K562 (cell line): Measurements from ENCODE around the gene NUDT22. TPM values are rescaled to one million over a fixed set of nuclear protein-coding genes. Genes with fewer than 3 reads are reported as not detected.

Source experiments
- DACH1 ChIP-seq: fragments of 450-650 bp; IDR thresholded peaks from 2 replicates; pipeline ENCODE4 v1.6.1; 2018; ENCODE audit not compliant: partially characterized antibody
- FOXA3 ChIP-seq, 2 experiments: fragments of 450-650 bp in 1 of 2; sonication (generic) in 1 of 2; formaldehyde crosslinking; IDR thresholded peaks in 1 of 2; conservative IDR thresholded peaks in 1 of 2; 2 replicates each; pipeline versions ENCODE4 v1.4.0 to v1.8.0; 2020 to 2022; ENCODE audit warnings: mild to moderate bottlenecking in 2 of 2, missing genetic modification reagents in 1 of 2
- MCM2 ChIP-seq: fragments of 450-650 bp; IDR thresholded peaks from 2 replicates; pipeline ENCODE4 v1.6.1; 2017; ENCODE audit warnings: low read depth, mild to moderate bottlenecking
- MTF1 ChIP-seq: fragments of 250-450 bp; sonication (Bioruptor Pico); IDR thresholded peaks from 2 replicates; pipeline ENCODE4 v1.9.0; 2021; ENCODE audit warnings: moderate library complexity, mild to moderate bottlenecking, inconsistent platforms, borderline replicate concordance
- SP2 ChIP-seq: IDR thresholded peaks from 2 replicates; pipeline ENCODE4 v1.6.1; 2011; ENCODE audit warnings: mild to moderate bottlenecking, low read depth, low read length, moderate library complexity; ENCODE audit not compliant: poor library complexity, severe bottlenecking; ENCODE audit errors: extremely low read depth
- YBX1 ChIP-seq: fragments of 450-650 bp; IDR thresholded peaks from 2 replicates; pipeline ENCODE4 v1.7.1; 2016; ENCODE audit warnings: mild to moderate bottlenecking
- ZBTB40 ChIP-seq, 2 experiments: fragments of 450-650 bp in 1 of 2; sonication (generic) in 1 of 2; formaldehyde crosslinking in 1 of 2; IDR thresholded peaks; 2 replicates each; pipeline versions ENCODE4 v1.7.1 to v1.9.0; 2016 to 2022; ENCODE audit warnings: inconsistent platforms in 1 of 2, mild to moderate bottlenecking in 1 of 2, missing genetic modification reagents in 1 of 2
- ZBTB43 ChIP-seq: sonication (generic); formaldehyde crosslinking; IDR thresholded peaks from 2 replicates; pipeline ENCODE4 v1.8.0; 2023; ENCODE audit warnings: mild to moderate bottlenecking, missing genetic modification reagents
- ZBTB9 ChIP-seq: fragments of 450-650 bp; formaldehyde crosslinking; IDR thresholded peaks from 2 replicates; pipeline ENCODE4 v1.4.0; 2020; ENCODE audit warnings: mild to moderate bottlenecking, moderate library complexity
- ZNF184 ChIP-seq: sonication (generic); formaldehyde crosslinking; IDR thresholded peaks from 2 replicates; pipeline ENCODE4 v1.5.0; 2020; ENCODE audit warnings: missing genetic modification reagents
- polyA plus RNA-seq, 8 experiments: library from polyadenylated mRNA; depleted of rRNA in 4 of 8; stranded (reverse) in 5 of 8; unstranded in 3 of 8; fragments of >200 nt; fragmentation: Nextera tagmentation in 2 of 8; fragmentation: Illumina TruSeq in 1 of 8; extraction: Ambion mirVana in 2 of 8; extraction: Trizol in 1 of 8; gene quantifications; 2 replicates each; pipeline versions ENCODE4 v1.2.1 to v1.2.3, GENCODE V29; 2011 to 2014; ENCODE audit warnings: inconsistent platforms in 1 of 8, missing spikeins in 1 of 8
- total RNA-seq, 7 experiments: library from RNA; depleted of rRNA in 6 of 7; stranded (reverse); fragments of >200 nt in 6 of 7; fragmentation: Illumina TruSeq in 2 of 7; extraction: Trizol in 2 of 7; gene quantifications; 2 replicates each; pipeline versions ENCODE4 v1.2.1 to v1.2.3, GENCODE V29; 2011 to 2021; ENCODE audit warnings: low replicate concordance in 1 of 7
- TF ChIP-seq, protein P1 (sequence below): sonication (generic); formaldehyde crosslinking; IDR thresholded peaks from 2 replicates; pipeline ENCODE4 v1.8.1; 2023; ENCODE audit warnings: mild to moderate bottlenecking, missing genetic modification reagents, moderate library complexity

NUDT22 gene
- total and polyA plus RNA-seq, 9 of the 15 experiments (the other 6 are each of a cell fraction or from before 2014, with no cell fraction given), result 6.3 to 92.6 (median 37.4) TPM

DNA sequence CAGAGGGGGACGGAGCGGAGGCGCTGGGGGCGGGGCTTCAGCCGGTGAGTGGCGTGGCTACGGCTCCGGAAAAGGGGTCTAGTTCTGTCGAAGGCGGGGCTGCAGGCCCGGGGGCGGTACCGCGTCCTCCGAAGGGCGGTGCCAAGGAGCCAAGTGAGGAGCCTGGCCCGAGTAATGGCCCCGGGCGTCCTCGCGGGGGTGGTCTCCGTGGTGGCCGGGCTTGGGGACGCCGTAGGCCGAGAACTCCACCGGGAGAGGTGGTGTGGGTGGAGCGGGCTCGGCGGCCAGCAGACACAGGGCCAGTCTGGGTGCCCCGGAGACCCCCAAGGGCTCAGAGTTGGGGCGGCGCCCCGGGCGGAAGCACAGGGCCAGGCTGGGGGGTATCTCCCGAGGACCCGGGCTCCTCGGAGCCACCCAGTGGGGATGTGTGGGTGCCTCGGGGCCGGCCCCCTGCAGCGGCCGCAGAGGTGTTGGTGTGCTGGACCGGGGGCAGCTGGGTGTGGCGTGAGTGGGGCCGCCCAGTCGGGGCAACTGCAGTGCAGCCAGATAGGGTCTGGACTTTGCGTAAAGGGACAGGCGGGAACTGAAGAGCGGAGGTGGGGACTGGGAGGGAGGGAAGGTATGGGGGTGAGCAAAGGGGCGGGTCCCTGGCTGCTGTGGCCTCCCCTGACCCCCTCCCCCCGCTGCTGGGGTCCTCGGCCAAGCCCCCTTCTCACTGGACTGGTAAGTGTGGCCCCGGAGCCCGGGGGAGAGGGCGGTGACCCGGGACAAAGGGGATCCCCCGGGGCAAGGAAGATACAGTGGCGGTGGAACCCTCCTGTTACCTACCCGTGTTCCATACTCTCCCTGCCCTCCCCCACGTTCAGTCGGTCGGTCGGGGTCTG, 15.7 kb downstream of the NUDT22 start (continued):
- TF ChIP-seq ZBTB40 (IDR thresholded peaks at IDR 0.05) (peak; percentile 76), ZBTB40 (CRISPR knock-in tag; IDR thresholded peaks at IDR 0.05) (no peak), MTF1 (no peak), ZBTB9 (CRISPR knock-in tag) (no peak; the same call in 1 of the 2 replicates), SP2 (peak; percentile 8), ZNF184 (no peak), MCM2 (no peak), FOXA3 (CRISPR knock-in tag; conservative IDR thresholded peaks at IDR 0.05 in 1 of 2, IDR thresholded peaks at IDR 0.05 in 1 of 2) (no peak), ZBTB43 (CRISPR knock-in tag) (no peak), DACH1 (no peak), YBX1 (no peak)
- TF ChIP-seq, protein P1, sequence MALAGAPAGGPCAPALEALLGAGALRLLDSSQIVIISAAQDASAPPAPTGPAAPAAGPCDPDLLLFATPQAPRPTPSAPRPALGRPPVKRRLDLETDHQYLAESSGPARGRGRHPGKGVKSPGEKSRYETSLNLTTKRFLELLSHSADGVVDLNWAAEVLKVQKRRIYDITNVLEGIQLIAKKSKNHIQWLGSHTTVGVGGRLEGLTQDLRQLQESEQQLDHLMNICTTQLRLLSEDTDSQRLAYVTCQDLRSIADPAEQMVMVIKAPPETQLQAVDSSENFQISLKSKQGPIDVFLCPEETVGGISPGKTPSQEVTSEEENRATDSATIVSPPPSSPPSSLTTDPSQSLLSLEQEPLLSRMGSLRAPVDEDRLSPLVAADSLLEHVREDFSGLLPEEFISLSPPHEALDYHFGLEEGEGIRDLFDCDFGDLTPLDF (CRISPR knock-in tag), result 0 out of 2 replicates have a peak, but pooled peaks have one; percentile 38
